CD4-positive, alpha-beta T cell (primary cell): ENCODE results near the gene LRRC42. TPM values are rescaled to one million over a fixed set of nuclear protein-coding genes. Genes with fewer than 3 reads are reported as not detected.

Source experiments
- ATAC-seq: fragments of 200-7000 bp; cut with Tn5 transposase; one replicate; pipeline ENCODE4 v1.10.0; 2022; ENCODE audit warnings: mild to moderate bottlenecking; ENCODE audit not compliant: poor library complexity
- CTCF ChIA-PET: fragments of 350-600 bp; sonication (Branson Sonifier 250); formaldehyde crosslinking; loops from one replicate; lab custom pipeline; 2021; ENCODE audit warnings: antibody characterized with exemption, inconsistent platforms; lab: Charles Lee
- POLR2A ChIA-PET: fragments of 350-600 bp; sonication (Branson Sonifier 250); formaldehyde crosslinking; loops from one replicate; lab custom pipeline; 2021; ENCODE audit warnings: antibody characterized with exemption, inconsistent platforms; lab: Charles Lee
- DNase-seq, 14 experiments: peaks; one replicate each; pipeline ENCODE4 v3.0.0-alpha.2; 2013 to 2020; ENCODE audit warnings: mixed read lengths in 2 of 14
- H3K27ac ChIP-seq, 2 donors: one replicate each; pipeline versions ENCODE4 v1.5.1 to v1.7.0; 2013; ENCODE audit warnings: low read length in 2 of 2, low read depth in 1 of 2, mild to moderate bottlenecking in 1 of 2
- H3K27me3 ChIP-seq, 2 experiments: 1 replicate in 1 of 2; 2 replicates in 1 of 2; pipeline versions ENCODE4 v1.6.1 to v1.7.0; 2013; ENCODE audit warnings: low read length in 2 of 2, control low read depth in 1 of 2, mild to moderate bottlenecking in 1 of 2, moderate library complexity in 1 of 2; ENCODE audit not compliant: insufficient read depth in 2 of 2, control insufficient read depth in 1 of 2
- H3K36me3 ChIP-seq: one replicate; pipeline ENCODE4 v1.6.1; 2013; ENCODE audit warnings: low read length, control low read depth; ENCODE audit not compliant: insufficient read depth
- H3K4me1 ChIP-seq: one replicate; pipeline ENCODE4 v1.6.1; 2013; ENCODE audit warnings: low read length, control low read depth; ENCODE audit not compliant: insufficient read depth
- H3K4me3 ChIP-seq: one replicate; pipeline ENCODE4 v1.5.1; 2013; ENCODE audit warnings: mild to moderate bottlenecking, low read length, moderate library complexity
- H3K9me3 ChIP-seq, 2 experiments: 1 replicate in 1 of 2; 2 replicates in 1 of 2; pipeline versions ENCODE4 v1.6.1 to v1.7.0; 2013; ENCODE audit warnings: low read length in 2 of 2, mild to moderate bottlenecking in 2 of 2, control low read depth in 1 of 2, moderate library complexity in 1 of 2; ENCODE audit not compliant: control insufficient read depth in 1 of 2, insufficient read depth in 1 of 2
- H3K27ac Mint-ChIP-seq: one replicate; pipeline ENCODE4 v1.8.0; 2020; ENCODE audit warnings: mixed read lengths
- H3K27me3 Mint-ChIP-seq: one replicate; pipeline ENCODE4 v1.8.0; 2021; ENCODE audit warnings: mixed read lengths
- H3K36me3 Mint-ChIP-seq: one replicate; pipeline ENCODE4 v1.8.0; 2021; ENCODE audit warnings: low read depth, mixed read lengths
- H3K4me1 Mint-ChIP-seq: one replicate; pipeline ENCODE4 v1.8.0; 2021; ENCODE audit warnings: low read depth, mixed read lengths
- H3K4me3 Mint-ChIP-seq: one replicate; pipeline ENCODE4 v1.8.0; 2020; ENCODE audit warnings: mild to moderate bottlenecking, mixed read lengths
- H3K9me3 Mint-ChIP-seq: one replicate; pipeline ENCODE4 v1.8.0; 2020; ENCODE audit warnings: mixed read lengths
- CTCF ChIP-seq: fragments of 200-600 bp; IDR thresholded peaks from one replicate; pipeline ENCODE4 v1.8.0; 2022; ENCODE audit warnings: antibody characterized with exemption, mild to moderate bottlenecking
- intact Hi-C, 2 experiments: fragments of 100-400 bp; cut with DNase I in 1 of 2; cut with micrococcal nuclease in 1 of 2; formaldehyde crosslinking; loops; one replicate each; pipeline versions ENCODE4 v1.15.1 to v1.9.0; 2023 to 2025; cut with DNase I, micrococcal nuclease
- total RNA-seq, 174 experiments: library from RNA in 2 of 174; stranded (reverse) in 2 of 174; gene quantifications; one replicate each; pipeline ENCODE4 v1.2.3 and lab custom pipeline; 2021 to 2026

Gene LRRC42
- total RNA-seq, 2 experiments from 2014 or later: 3.9 to 5.0 TPM

- POLR2A ChIA-PET: interaction anchor here (0.7 kb wide), 1 partner anchor 1455 kb away, joined by 3 read pairs; no protein-coding TSS in a partner anchor
- Mint-ChIP-seq H3K27ac (no peak overlapping the region), H3K27me3 (no peaks in the 10 kb centered on the region), H3K4me3 (no peak overlapping the region), H3K36me3 (peaks cover 5% of the 10 kb centered on the region), H3K4me1 (no peaks in the 10 kb centered on the region), H3K9me3 (no peaks in the 10 kb centered on the region)
- Histone ChIP-seq H3K27me3 (no peaks in the 10 kb centered on the region), H3K27ac (no peak overlapping the region), H3K4me3 (no peak overlapping the region), H3K9me3 (no peaks in the 10 kb centered on the region), H3K4me1 (no peaks in the 10 kb centered on the region), H3K36me3 (peaks cover under 1% of the 10 kb centered on the region)
- intact Hi-C loops: no loop called here
- CTCF ChIA-PET: no interaction called here
- TF ChIP-seq CTCF: no peak
- DNase-seq (no peak), ATAC-seq (no peak)
These were observed 29.7 kb downstream of the LRRC42 start for GRCh38 chr1:53975861-53976260.

GRCh38 chr1:53979712-53980450 lies 33.7 kb downstream of the LRRC42 start:
- no peaks in the 10 kb centered on the region for H3K27me3 Mint-ChIP-seq
- CTCF ChIA-PET: interaction anchor here (1.2 kb wide), 1 partner anchor 21 kb away, joined by 4 read pairs; no protein-coding TSS in a partner anchor

GRCh38 chr1:53981220-53981619 lies 35.1 kb downstream of the LRRC42 start:
- CTCF ChIA-PET: no interaction called here
- Mint-ChIP-seq H3K4me3 (no peak overlapping the region), H3K36me3 (no peaks in the 10 kb centered on the region), H3K9me3 (no peaks in the 10 kb centered on the region), H3K27ac (no peak overlapping the region), H3K4me1 (peaks cover 21% of the 10 kb centered on the region), H3K27me3 (no peaks in the 10 kb centered on the region)
- Histone ChIP-seq H3K4me3 (no peak overlapping the region), H3K4me1 (peaks cover 6% of the 10 kb centered on the region), H3K36me3 (no peaks in the 10 kb centered on the region), H3K27me3 (no peaks in the 10 kb centered on the region), H3K9me3 (no peaks in the 10 kb centered on the region), H3K27ac (no peak overlapping the region)
- POLR2A ChIA-PET: no interaction called here
- intact Hi-C loops: no loop called here
- DNase-seq: no peak
- ATAC-seq: no peak
- TF ChIP-seq CTCF: no peak

More at GRCh38 chr1:53979712-53980450, 33.7 kb downstream of the LRRC42 start:
- TF ChIP-seq CTCF: no peak
- POLR2A ChIA-PET: no interaction called here
- H3K27me3 ChIP-seq: no peaks in the 10 kb centered on the region
- H3K4me1 ChIP-seq: peaks cover 4% of the 10 kb centered on the region
- H3K9me3 ChIP-seq: no peaks in the 10 kb centered on the region
- H3K27ac ChIP-seq: no peak overlapping the region
- Mint-ChIP-seq H3K27ac (no peak overlapping the region), H3K36me3 (no peaks in the 10 kb centered on the region), H3K9me3 (no peaks in the 10 kb centered on the region), H3K4me1 (peaks cover 10% of the 10 kb centered on the region), H3K4me3 (no peak overlapping the region)
- DNase-seq (no peak), ATAC-seq (no peak)
- H3K4me3 ChIP-seq: no peak overlapping the region
- intact Hi-C loops: no loop called here
- no peaks in the 10 kb centered on the region for H3K36me3 ChIP-seq
